Measurements from ENCODE around the gene CXorf65. TPM values are rescaled to one million over a fixed set of nuclear protein-coding genes. Genes with fewer than 3 reads are reported as not detected.

The CXorf65 gene
- total RNA-seq, 4 donors from 2014 or later = not detected

- Histone ChIP-seq H3K4me3 (no peak overlapping the region), H3K4me1 (peaks cover 5 to 36% (median 30%) of the 10 kb centered on the region in 4 donors), H3K27me3 (no peaks in the 10 kb centered on the region), H3K27ac (replicated peaks in 1 of 4) (no peak overlapping the region), H3K9me3 (no peaks in the 10 kb centered on the region), H3K36me3 (peaks cover 0 to under 1% (median 0%) of the 10 kb centered on the region in 4 donors)
- WGBS = 75% methylated on average over 16 of the region's 28 CpGs
- intact Hi-C loops (cut with DNase I) = no loop called here
- TF ChIP-seq EP300 (IDR thresholded peaks at IDR 0.05) (no peak), POLR2AphosphoS5 (IDR thresholded peaks at IDR 0.05) (no peak), POLR2A (IDR thresholded peaks at IDR 0.05; ENCODE audit: low read depth) (no peak)
- TF ChIP-seq, protein P1, sequence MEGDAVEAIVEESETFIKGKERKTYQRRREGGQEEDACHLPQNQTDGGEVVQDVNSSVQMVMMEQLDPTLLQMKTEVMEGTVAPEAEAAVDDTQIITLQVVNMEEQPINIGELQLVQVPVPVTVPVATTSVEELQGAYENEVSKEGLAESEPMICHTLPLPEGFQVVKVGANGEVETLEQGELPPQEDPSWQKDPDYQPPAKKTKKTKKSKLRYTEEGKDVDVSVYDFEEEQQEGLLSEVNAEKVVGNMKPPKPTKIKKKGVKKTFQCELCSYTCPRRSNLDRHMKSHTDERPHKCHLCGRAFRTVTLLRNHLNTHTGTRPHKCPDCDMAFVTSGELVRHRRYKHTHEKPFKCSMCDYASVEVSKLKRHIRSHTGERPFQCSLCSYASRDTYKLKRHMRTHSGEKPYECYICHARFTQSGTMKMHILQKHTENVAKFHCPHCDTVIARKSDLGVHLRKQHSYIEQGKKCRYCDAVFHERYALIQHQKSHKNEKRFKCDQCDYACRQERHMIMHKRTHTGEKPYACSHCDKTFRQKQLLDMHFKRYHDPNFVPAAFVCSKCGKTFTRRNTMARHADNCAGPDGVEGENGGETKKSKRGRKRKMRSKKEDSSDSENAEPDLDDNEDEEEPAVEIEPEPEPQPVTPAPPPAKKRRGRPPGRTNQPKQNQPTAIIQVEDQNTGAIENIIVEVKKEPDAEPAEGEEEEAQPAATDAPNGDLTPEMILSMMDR (IDR thresholded peaks at IDR 0.05) = no peak
- no peak for DNase-seq (ENCODE audit: extremely low spot score)
Observed at GRCh38 chrX:71147496-71148277, 41.1 kb upstream of the CXorf65 start.

DNA sequence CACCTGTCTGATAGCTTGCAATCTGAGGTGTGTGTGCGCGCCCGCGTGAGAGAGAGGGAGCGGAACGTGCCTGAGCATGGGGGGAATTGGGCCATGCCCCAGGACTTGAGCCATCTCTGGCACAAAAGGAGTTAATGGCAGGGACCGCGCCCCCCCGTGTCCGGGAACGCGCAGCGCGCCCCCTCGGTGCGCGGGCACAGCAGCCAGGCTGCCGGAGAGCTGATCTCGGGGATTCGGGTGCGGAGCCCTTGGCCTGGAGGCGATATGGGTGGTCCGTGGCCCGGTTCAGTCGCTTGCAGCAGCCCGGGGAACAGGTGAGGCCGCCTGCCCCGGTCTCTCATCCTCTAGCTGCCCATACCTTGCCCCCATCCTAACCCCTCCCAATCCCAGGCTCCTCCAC lies 38.1 kb upstream of the CXorf65 start, which contains the start of gene NLGN3:
TSS of gene NLGN3 (plus strand) at position 191 of the 400 bp plus-strand sequence. CDS start 2,909 bp downstream, outside the sequence.
- DNase-seq (ENCODE audit: extremely low spot score) = no peak
- no peak for TF ChIP-seq EP300 (IDR thresholded peaks at IDR 0.05)
- no peak for TF ChIP-seq POLR2A (IDR thresholded peaks at IDR 0.05; ENCODE audit: low read depth)
- TF ChIP-seq POLR2AphosphoS5 (IDR thresholded peaks at IDR 0.05) = no peak
- TF ChIP-seq, protein P1 (IDR thresholded peaks at IDR 0.05) = no peak
- Histone ChIP-seq H3K9me3 (no peaks in the 10 kb centered on the region), H3K27me3 (no peaks in the 10 kb centered on the region), H3K36me3 (peaks cover 6 to 28% (median 21%) of the 10 kb centered on the region in 4 donors), H3K4me3 (peak within 1 kb of the TSS; percentile 34 to 50 (median 40)), H3K4me1 (peaks cover 5 to 36% (median 30%) of the 10 kb centered on the region in 4 donors), H3K27ac (replicated peaks in 1 of 4) (no peak within 1 kb of the TSS)
- 34% methylated on average over 14 of the region's 28 CpGs for WGBS
- intact Hi-C loops (cut with DNase I) = no loop called here

- Histone ChIP-seq H3K4me3 (no peak overlapping the region), H3K36me3 (peaks cover 6 to 40% (median 32%) of the 10 kb centered on the region in 4 donors), H3K9me3 (no peaks in the 10 kb centered on the region), H3K4me1 (peaks cover 5 to 36% (median 30%) of the 10 kb centered on the region in 4 donors), H3K27ac (replicated peaks in 1 of 4) (no peak overlapping the region), H3K27me3 (no peaks in the 10 kb centered on the region)
- TF ChIP-seq, protein P1 (IDR thresholded peaks at IDR 0.05) = no peak
- TF ChIP-seq EP300 (IDR thresholded peaks at IDR 0.05) (no peak), POLR2AphosphoS5 (IDR thresholded peaks at IDR 0.05) (no peak), POLR2A (IDR thresholded peaks at IDR 0.05; ENCODE audit: low read depth) (no peak)
- intact Hi-C loops (cut with DNase I) = no loop called here
- 43% methylated on average over 3 of the region's 6 CpGs for WGBS
- DNase-seq (ENCODE audit: extremely low spot score) = no peak
Observed at GRCh38 chrX:71143508-71143907, 37.0 kb upstream of the CXorf65 start.

DNA sequence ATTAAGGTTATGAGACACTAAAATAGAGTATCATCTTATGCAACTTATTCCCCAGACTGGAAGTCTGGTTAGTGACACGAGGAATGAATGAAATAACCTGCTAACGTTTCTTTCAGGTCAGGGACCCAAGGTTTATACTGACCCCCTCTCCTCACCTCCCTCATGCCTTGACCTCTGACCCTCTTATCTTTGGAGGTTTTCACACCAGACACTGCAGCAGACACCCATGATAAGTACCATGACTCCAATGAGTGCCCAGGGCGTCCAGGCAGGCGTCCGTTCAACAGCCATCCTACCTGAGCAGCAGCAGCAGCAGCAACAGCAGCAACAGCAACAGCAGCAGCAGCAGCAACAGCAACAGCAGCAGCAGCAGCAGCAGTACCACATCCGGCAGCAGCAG lies 33.9 kb upstream of the CXorf65 start:
- H3K4me1 ChIP-seq = peaks cover 4 to 27% (median 25%) of the 10 kb centered on the region in 4 donors
- H3K4me3 ChIP-seq = no peak overlapping the region
- H3K9me3 ChIP-seq = no peaks in the 10 kb centered on the region
- TF ChIP-seq, protein P1 (IDR thresholded peaks at IDR 0.05) = no peak
- TF ChIP-seq POLR2AphosphoS5 (IDR thresholded peaks at IDR 0.05) (no peak), EP300 (IDR thresholded peaks at IDR 0.05) (no peak), POLR2A (IDR thresholded peaks at IDR 0.05; ENCODE audit: low read depth) (no peak)
- DNase-seq (ENCODE audit: extremely low spot score) = no peak
- no peak overlapping the region for H3K27ac ChIP-seq (replicated peaks in 1 of 4)
- intact Hi-C loops (cut with DNase I) = no loop called here
- H3K36me3 ChIP-seq = peaks cover 15 to 70% (median 62%) of the 10 kb centered on the region in 4 donors
- no peaks in the 10 kb centered on the region for H3K27me3 ChIP-seq
- WGBS = 68% methylated on average over 4 of the region's 6 CpGs

All from esophagus muscularis mucosa (tissue), 4 donors.